Central memory CD8-positive, alpha-beta T cell (primary cell): ENCODE measurements around the gene GNA15.

Experiments used
- ATAC-seq: fragments of 150-1000 bp; cut with Tn5 transposase; replicated peaks from 2 replicates; pipeline ENCODE4 v1.10.0; 2022; ENCODE audit warnings: mild to moderate bottlenecking, moderate FRiP score, moderate number of reproducible peaks; ENCODE audit not compliant: poor library complexity, severe bottlenecking; ENCODE audit errors: extremely low read depth
- DNase-seq, 2 donors: peaks; one replicate each; pipeline ENCODE4 v3.0.0; 2021; ENCODE audit warnings: low spot score in 2 of 2
- H3K27ac Mint-ChIP-seq: one replicate; pipeline ENCODE4 v1.8.0; 2022; ENCODE audit warnings: low read depth, mild to moderate bottlenecking, moderate library complexity, mixed read lengths
- H3K27me3 Mint-ChIP-seq: one replicate; pipeline ENCODE4 v1.8.0; 2022; ENCODE audit warnings: mixed read lengths
- H3K36me3 Mint-ChIP-seq: one replicate; pipeline ENCODE4 v1.8.0; 2022; ENCODE audit warnings: mild to moderate bottlenecking, moderate library complexity, mixed read lengths; ENCODE audit not compliant: insufficient read depth
- H3K4me1 Mint-ChIP-seq: one replicate; pipeline ENCODE4 v1.8.0; 2022; ENCODE audit warnings: mixed read lengths
- H3K4me3 Mint-ChIP-seq: one replicate; pipeline ENCODE4 v1.8.0; 2022; ENCODE audit warnings: mild to moderate bottlenecking, moderate library complexity, mixed read lengths
- H3K9me3 Mint-ChIP-seq: one replicate; pipeline ENCODE4 v1.8.0; 2022; ENCODE audit warnings: mixed read lengths

The GNA15 gene

DNA sequence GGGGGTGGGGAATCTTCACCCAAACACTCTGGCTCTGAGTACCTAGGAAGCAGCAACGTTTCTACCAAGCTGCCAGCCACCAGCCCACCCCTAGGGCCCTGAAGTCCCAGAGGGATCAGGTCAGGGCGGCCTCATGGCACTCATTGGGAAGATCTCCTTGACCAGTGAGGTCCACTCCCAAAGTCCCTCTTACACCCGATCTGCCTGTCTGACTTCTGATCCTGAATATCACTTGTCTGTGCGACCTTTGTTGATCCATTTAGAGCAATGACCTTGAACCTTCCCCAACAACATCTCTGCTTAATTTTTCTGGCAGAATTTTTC, 2.1 kb upstream of the GNA15 start:
- H3K36me3 Mint-ChIP-seq: peaks cover 2% of the 10 kb centered on the region
- ATAC-seq (no peak), DNase-seq (no peak)
- no peaks in the 10 kb centered on the region for H3K9me3 Mint-ChIP-seq
- H3K27ac Mint-ChIP-seq: peak overlapping the region; percentile 74
- peak overlapping the region; percentile 25 for H3K4me3 Mint-ChIP-seq
- H3K4me1 Mint-ChIP-seq: peaks cover 13% of the 10 kb centered on the region
- H3K27me3 Mint-ChIP-seq: peaks cover 8% of the 10 kb centered on the region

- H3K4me1 Mint-ChIP-seq: peaks cover 13% of the 10 kb centered on the region
- DNase-seq (no peak), ATAC-seq (no peak)
- H3K4me3 Mint-ChIP-seq: no peak overlapping the region
- H3K27me3 Mint-ChIP-seq: peaks cover 8% of the 10 kb centered on the region
- H3K27ac Mint-ChIP-seq: peak overlapping the region; percentile 44
- no peaks in the 10 kb centered on the region for H3K9me3 Mint-ChIP-seq
- peaks cover 2% of the 10 kb centered on the region for H3K36me3 Mint-ChIP-seq
These were observed 837 bp downstream of the GNA15 start for GRCh38 chr19:3136684-3137055.

DNA sequence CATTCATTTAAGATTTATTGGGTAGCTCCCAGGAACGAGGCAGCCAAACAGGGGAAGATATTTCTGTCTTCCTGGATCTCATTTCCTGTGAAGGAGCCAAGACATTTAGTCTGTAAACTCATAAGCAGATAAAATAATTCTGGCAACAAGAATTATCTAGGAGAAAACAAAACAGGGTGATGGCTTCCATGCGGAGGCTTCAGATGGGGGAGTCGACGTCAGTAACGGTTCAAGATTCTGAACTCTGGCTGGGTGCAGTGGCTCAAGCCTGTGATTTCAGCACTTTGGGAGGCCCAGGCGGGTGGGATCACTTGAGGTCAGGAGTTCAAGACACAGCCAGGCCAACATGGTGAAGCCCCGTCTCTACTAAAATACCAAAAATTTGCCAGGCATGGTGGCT, 1.3 kb downstream of the GNA15 start:
- ATAC-seq (no peak), DNase-seq (no peak)
- Mint-ChIP-seq H3K4me1 (peaks cover 13% of the 10 kb centered on the region), H3K4me3 (no peak overlapping the region), H3K36me3 (peaks cover 2% of the 10 kb centered on the region), H3K27ac (peak overlapping the region; percentile 44), H3K27me3 (peaks cover 8% of the 10 kb centered on the region), H3K9me3 (no peaks in the 10 kb centered on the region)

DNA sequence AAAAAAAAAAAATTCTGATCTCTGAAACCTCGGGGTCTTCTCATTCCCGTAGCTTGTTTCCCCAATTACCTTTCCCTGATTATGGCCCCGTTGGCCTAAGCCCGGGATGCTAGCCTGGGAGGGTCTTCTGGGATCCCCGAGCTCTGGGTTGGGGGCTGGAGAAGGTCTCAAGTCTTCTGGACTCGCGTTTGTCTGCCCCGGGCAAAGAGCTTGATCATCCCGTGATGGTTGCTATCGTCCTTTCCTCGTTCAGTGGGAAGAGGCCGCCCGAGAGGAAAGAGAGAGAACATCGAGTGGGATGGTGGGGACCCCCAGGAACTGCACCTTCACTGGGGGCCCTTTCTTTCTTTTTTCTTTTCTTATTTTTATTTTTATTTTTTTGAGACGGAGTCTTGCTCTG, 2.4 kb downstream of the GNA15 start:
- DNase-seq (no peak), ATAC-seq (no peak)
- Mint-ChIP-seq H3K36me3 (no peaks in the 10 kb centered on the region), H3K4me3 (no peak overlapping the region), H3K27me3 (peaks cover 8% of the 10 kb centered on the region), H3K27ac (no peak overlapping the region), H3K9me3 (no peaks in the 10 kb centered on the region), H3K4me1 (peaks cover 7% of the 10 kb centered on the region)

DNA sequence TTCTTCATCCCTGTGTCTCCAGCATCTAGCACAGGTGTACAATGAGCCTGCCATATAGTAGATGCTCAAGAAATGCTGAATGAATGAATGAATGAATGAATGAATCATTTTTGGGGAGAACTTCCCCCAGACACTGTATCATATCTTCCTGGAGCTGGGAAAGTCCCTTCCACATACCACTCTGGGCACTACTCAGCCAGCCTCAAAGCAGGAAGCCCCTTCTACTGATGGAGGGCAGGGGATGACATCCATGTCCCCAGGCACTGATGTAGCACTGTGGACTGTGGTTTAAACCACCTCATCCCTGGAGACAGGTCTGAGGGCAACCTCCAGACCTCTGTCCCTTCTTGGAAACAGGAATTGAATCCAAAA, 4.8 kb downstream of the GNA15 start:
- no peaks in the 10 kb centered on the region for H3K36me3 Mint-ChIP-seq
- no peak overlapping the region for H3K27ac Mint-ChIP-seq
- no peaks in the 10 kb centered on the region for H3K4me1 Mint-ChIP-seq
- no peaks in the 10 kb centered on the region for H3K9me3 Mint-ChIP-seq
- peaks cover 8% of the 10 kb centered on the region for H3K27me3 Mint-ChIP-seq
- DNase-seq: no peak
- no peak for ATAC-seq
- H3K4me3 Mint-ChIP-seq: no peak overlapping the region

DNA sequence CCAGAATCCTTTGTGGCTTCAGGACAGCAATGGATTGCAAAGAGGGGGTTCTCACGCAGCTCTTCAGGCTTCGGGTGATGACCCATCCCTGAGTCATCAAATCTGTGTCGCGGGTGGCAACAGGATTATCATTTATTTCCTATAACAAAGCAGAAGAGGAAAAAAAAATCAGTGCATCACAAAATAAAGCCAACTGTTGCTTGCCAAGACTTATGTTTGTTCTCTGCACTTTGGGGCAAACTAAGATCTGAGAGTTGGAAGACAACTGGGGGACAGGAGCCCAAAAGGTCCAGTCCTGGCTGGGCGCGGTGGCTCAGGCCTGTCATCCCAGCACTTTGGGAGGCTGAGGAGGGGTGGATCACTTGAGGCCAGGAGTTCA, 6.4 kb downstream of the GNA15 start:
- no peak for ATAC-seq

GRCh38 chr19:3142781-3143337, 7.0 kb downstream of the GNA15 start:
- ATAC-seq (no peak), DNase-seq (no peak)
- Mint-ChIP-seq H3K4me1 (peaks cover 5% of the 10 kb centered on the region), H3K27me3 (no peaks in the 10 kb centered on the region), H3K27ac (no peak overlapping the region), H3K4me3 (no peak overlapping the region), H3K9me3 (no peaks in the 10 kb centered on the region), H3K36me3 (peaks cover 2% of the 10 kb centered on the region)

More for the DNA sequence above, 6.4 kb downstream of the GNA15 start:
- Mint-ChIP-seq H3K36me3 (peaks cover 2% of the 10 kb centered on the region), H3K27me3 (peaks cover under 1% of the 10 kb centered on the region), H3K9me3 (no peaks in the 10 kb centered on the region), H3K27ac (no peak overlapping the region), H3K4me1 (peaks cover 5% of the 10 kb centered on the region), H3K4me3 (no peak overlapping the region)
- no peak for DNase-seq

DNA sequence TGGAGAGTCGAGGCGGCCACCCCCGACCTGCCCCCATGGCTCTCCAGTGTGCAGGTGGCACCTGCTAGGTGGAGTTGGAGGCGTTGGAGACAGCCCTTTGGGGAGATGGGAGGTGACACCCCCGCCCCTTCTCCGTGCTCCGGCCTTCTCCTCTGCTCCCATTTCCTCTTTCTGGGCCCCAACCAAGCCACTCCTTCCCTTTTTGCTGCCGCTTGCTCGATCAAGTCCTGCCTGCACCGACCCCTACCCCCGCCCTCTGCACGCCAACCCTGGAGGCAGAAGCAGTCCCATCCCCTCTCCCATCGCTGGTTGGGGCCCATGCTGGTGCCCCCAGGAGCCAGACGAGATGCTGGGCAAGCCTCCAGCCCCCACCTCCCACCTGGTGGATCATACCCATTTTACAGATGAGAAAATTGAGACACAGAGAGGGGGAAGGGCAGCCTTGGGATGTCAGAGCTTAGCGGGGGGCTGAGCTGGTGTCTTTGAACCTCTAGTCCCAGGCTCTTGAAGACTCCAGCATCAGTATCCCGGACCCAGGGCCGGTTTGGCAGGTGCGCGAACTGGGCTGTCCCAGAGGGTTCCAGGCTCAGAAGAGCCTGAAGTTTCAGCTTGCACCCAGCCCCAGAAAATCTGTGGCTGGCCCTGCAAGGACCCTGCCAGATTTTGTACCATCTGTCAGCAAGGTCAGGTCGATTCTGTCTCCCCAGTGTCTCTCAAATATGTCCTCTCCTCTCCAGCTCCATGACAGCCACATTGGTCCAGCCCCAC, 10.3 kb downstream of the GNA15 start:
- Mint-ChIP-seq H3K4me1 (peaks cover 5% of the 10 kb centered on the region), H3K27ac (peak overlapping the region; percentile 25), H3K4me3 (no peak overlapping the region), H3K9me3 (no peaks in the 10 kb centered on the region), H3K27me3 (no peaks in the 10 kb centered on the region), H3K36me3 (peaks cover 2% of the 10 kb centered on the region)
- DNase-seq: no peak
- peak; percentile 43 for ATAC-seq

DNA sequence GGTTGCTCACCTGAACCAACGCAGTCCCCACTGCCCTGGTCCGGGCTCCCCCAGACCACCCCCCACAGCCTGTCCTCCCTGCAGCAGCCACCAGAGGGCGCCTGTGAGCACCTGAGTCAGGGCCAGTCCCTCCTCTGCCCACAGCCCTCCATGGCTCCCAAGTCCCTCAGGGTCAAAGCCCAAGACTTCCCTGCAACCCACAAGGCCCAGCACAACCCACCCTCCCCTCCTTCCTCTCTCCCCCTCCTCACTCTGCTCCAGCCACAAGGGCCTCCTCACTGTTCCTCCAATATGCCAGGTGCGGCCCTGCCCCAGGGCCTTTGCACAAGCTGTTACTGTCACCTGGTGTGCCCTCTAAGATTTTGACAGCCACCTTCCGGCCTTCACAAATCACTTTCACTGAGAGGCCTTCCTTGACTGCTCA, 10.9 kb downstream of the GNA15 start:
- peak; percentile 49 to 72 for DNase-seq
- Mint-ChIP-seq H3K4me3 (no peak overlapping the region), H3K27ac (peak overlapping the region; percentile 25), H3K36me3 (peaks cover 2% of the 10 kb centered on the region), H3K9me3 (no peaks in the 10 kb centered on the region), H3K27me3 (no peaks in the 10 kb centered on the region), H3K4me1 (peaks cover 5% of the 10 kb centered on the region)
- ATAC-seq: peak; percentile 36

- H3K27ac Mint-ChIP-seq: no peak overlapping the region
- no peak for ATAC-seq
- H3K4me1 Mint-ChIP-seq: peaks cover 5% of the 10 kb centered on the region
- H3K36me3 Mint-ChIP-seq: peaks cover 2% of the 10 kb centered on the region
- H3K4me3 Mint-ChIP-seq: no peak overlapping the region
- no peaks in the 10 kb centered on the region for H3K9me3 Mint-ChIP-seq
- H3K27me3 Mint-ChIP-seq: no peaks in the 10 kb centered on the region
- no peak for DNase-seq
These were observed 12.7 kb downstream of the GNA15 start for GRCh38 chr19:3148503-3148902.

GRCh38 chr19:3149089-3149488, 13.3 kb downstream of the GNA15 start:
- no peak for ATAC-seq
- Mint-ChIP-seq H3K36me3 (peaks cover 2% of the 10 kb centered on the region), H3K4me1 (peaks cover 5% of the 10 kb centered on the region), H3K27me3 (no peaks in the 10 kb centered on the region), H3K27ac (no peak overlapping the region), H3K9me3 (no peaks in the 10 kb centered on the region), H3K4me3 (no peak overlapping the region)
- no peak for DNase-seq

DNA sequence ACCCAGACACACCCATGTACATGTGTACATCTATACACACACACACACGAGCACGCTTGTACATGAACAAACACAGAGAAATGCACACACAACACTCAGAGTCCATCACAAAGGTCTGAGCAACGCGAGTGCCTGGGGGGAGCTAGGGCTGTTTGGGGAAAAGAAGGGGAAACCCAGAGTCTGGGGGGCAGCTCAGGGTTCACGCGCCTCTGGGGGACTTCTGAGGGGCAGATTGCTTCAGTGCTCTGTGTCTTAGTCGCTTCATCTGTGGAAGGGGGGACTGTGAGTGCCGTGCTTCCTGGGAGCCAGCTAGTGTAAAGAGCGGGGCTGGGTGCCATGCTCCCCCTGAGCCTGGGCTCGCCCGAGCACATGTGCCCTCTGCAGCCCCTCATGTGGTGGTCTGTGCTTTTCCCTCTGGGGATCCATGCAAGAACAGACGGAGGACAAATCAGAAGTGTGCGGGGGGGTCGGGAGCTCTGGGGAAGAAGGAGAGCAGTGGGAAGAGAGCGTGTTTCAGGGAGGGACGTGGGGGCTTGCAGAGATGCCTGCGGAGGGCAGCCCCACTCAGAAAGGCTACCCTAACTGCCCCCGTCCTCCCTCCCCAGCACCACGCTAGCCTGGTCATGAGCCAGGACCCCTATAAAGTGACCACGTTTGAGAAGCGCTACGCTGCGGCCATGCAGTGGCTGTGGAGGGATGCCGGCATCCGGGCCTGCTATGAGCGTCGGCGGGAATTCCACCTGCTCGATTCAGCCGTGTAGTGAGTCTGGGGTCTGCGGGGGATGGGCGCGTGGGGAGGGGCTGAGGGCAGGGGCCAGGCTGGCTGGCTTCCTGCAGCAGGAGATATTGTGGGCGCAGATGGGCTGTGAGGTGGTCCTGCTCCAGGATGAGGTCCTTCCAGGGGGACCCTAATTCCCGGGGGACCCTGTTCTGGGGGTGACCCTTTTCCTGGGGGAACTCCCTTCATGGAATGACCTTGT, 14.0 kb downstream of the GNA15 start:
- Mint-ChIP-seq H3K4me1 (peaks cover 5% of the 10 kb centered on the region), H3K27me3 (no peaks in the 10 kb centered on the region), H3K36me3 (peaks cover 3% of the 10 kb centered on the region), H3K4me3 (no peak overlapping the region), H3K27ac (no peak overlapping the region), H3K9me3 (no peaks in the 10 kb centered on the region)
- ATAC-seq (no peak), DNase-seq (no peak)
